Brain microvascular endothelial cell (primary cell): ENCODE results near the gene ATOSB.

Source experiments
- DNase-seq: peaks from one replicate; pipeline ENCODE4 v3.0.0-alpha.2; 2020
- H3K27ac ChIP-seq: fragments of 250-450 bp; sonication (Bioruptor Pico); 2 replicates; pipeline ENCODE4 v1.5.1; 2020; ENCODE audit warnings: mild to moderate bottlenecking, moderate library complexity
- H3K27me3 ChIP-seq: fragments of 250-450 bp; sonication (Bioruptor Pico); replicated peaks from 2 replicates; pipeline ENCODE4 v1.5.1; 2020; ENCODE audit warnings: mild to moderate bottlenecking
- H3K36me3 ChIP-seq: fragments of 250-450 bp; sonication (Bioruptor Pico); replicated peaks from 2 replicates; pipeline ENCODE4 v1.5.1; 2020; ENCODE audit warnings: mild to moderate bottlenecking
- H3K4me3 ChIP-seq: 2 replicates; pipeline ENCODE4 v1.5.1; 2011; ENCODE audit warnings: low read depth, mild to moderate bottlenecking, control low read depth, low read length, moderate library complexity
- in situ Hi-C: cut with HindIII; loops from 2 replicates; pipeline ENCODE4 v1.10.0; 2017; ENCODE audit warnings: low sequenced_read_pairs, low pct_ligation_motif_present
- TF ChIP-seq, protein P1 (sequence below): IDR thresholded peaks from 2 replicates; pipeline ENCODE4 v1.5.1; 2011; ENCODE audit warnings: low read depth, mild to moderate bottlenecking, moderate library complexity, low read length, control low read depth, inconsistent platforms; ENCODE audit errors: missing control alignments

ATOSB gene

DNA sequence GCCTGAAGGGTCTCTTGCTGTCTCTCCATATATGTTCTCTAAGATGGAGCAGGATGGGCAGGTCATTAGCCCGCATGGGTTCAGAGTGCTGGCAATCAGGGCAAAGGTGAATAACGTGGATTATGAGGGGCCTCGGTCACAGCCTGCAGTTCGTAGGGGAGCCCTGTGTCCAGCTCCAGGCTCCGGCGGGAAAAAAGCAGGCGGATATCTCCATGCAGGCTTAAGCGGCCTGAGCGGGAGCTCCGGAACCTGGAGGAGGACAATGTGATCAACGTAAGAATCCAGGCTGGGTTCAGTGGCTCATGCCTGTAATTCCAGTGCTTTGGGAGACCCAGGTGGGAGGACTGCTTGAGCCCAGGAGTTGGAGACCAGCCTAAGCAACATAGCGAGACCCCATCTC, 10.5 kb downstream of the ATOSB start:
- Histone ChIP-seq H3K4me3 (no peak overlapping the region), H3K27ac (no peak overlapping the region), H3K27me3 (no peaks in the 10 kb centered on the region), H3K36me3 (peaks cover 56% of the 10 kb centered on the region)
- DNase-seq: no peak
- TF ChIP-seq, protein P1, sequence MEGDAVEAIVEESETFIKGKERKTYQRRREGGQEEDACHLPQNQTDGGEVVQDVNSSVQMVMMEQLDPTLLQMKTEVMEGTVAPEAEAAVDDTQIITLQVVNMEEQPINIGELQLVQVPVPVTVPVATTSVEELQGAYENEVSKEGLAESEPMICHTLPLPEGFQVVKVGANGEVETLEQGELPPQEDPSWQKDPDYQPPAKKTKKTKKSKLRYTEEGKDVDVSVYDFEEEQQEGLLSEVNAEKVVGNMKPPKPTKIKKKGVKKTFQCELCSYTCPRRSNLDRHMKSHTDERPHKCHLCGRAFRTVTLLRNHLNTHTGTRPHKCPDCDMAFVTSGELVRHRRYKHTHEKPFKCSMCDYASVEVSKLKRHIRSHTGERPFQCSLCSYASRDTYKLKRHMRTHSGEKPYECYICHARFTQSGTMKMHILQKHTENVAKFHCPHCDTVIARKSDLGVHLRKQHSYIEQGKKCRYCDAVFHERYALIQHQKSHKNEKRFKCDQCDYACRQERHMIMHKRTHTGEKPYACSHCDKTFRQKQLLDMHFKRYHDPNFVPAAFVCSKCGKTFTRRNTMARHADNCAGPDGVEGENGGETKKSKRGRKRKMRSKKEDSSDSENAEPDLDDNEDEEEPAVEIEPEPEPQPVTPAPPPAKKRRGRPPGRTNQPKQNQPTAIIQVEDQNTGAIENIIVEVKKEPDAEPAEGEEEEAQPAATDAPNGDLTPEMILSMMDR: no peak
- in situ Hi-C loops: no loop called here

DNA sequence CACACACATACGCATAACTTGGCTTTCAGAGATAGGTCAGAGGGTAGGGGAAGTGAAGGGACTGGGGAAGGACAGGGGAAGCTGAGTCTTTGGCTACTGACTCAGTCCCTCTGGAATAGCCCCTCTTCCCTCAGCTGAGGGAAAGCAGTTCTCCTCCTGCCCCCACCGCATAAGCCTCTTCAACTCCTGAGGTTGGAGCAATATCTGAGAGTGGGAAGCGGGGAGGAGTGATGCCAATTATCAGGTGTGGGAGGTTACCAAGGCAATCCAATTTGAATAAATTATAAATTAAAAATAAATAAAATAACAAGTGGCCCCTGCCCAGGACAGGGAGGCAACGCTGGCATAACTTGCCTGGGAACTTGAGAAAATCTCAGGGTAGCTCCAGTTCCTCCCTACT, 11.1 kb downstream of the ATOSB start:
- no peak overlapping the region for H3K4me3 ChIP-seq
- H3K36me3 ChIP-seq: peaks cover 60% of the 10 kb centered on the region
- no peak for DNase-seq
- H3K27ac ChIP-seq: no peak overlapping the region
- TF ChIP-seq, protein P1: no peak
- no peaks in the 10 kb centered on the region for H3K27me3 ChIP-seq
- in situ Hi-C loops: no loop called here

DNA sequence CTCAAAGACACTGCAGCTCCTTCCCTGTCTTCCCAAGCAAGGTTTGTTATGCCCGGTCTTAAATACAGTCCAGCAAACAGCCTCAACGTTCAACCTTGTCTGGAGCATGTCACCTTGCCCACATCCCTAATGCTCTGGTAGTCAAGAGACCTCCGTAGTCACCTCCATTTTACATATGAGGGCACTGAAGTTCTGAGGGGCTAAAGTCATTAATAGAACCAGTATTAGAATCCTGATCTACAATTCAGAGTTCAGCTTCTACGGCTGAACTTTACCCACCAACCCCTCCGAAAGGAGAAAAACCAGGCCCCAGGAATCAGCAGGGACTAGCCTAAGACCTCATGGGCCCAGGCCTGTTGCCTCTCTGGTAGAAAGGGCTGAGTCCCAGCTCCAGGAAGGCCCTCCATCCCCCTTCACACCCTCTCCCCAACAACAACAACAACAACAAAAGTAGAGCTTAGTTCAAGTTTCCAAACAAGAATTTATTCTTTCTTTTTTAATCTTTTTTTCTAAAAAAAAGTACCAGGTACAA, 11.9 kb downstream of the ATOSB start:
- TF ChIP-seq, protein P1: no peak
- in situ Hi-C loops: no loop called here
- H3K4me3 ChIP-seq: peak overlapping the region; percentile 86
- DNase-seq: no peak
- peak overlapping the region; percentile 96 for H3K27ac ChIP-seq
- H3K27me3 ChIP-seq: no peaks in the 10 kb centered on the region
- H3K36me3 ChIP-seq: peaks cover 59% of the 10 kb centered on the region

DNA sequence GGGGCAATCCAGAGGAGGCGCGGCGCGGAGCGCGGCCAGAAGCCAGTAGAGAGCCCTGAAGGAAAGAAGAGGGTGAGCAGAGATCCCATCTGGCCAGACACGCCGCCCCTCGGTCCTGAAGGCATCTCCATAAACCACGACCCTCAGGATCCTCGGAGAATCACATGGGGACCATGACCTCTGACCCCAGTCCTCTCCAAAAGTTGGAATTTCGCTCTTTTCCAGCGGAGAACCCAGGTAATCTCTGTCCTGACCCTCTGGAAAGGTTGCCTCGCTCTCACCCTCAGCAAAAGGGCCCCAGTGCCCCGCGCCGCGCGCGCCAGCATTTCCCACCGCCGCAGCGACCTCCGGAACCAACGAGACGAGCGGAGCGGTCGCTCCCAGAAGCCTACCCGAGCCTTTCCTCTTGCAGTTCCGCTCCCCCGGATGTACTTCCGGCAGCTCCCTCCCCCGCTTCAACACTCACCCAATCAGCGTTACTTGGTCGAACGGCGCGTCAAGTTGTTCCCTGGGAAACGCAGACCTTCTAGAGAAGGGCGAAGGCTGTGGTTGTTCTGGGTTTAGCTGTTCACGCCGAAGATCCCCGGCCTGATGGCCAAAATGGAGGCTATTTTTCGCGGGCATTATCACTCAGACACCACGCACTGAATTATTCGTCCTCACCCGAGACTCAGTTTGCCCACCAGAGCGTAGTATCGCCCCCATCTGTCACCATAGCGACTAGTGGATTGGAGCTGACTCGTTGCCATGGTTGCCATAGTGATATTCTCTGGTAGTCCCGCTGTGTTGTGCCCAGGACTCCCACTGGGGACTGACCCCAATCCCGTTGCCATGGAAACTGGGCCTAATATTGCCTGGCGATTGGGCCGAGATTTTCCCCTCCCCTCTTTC, 12.6 kb downstream of the ATOSB start, which contains the start of gene STOML2:
TSS of gene STOML2 (minus strand) at position 363 of the 891 bp plus-strand sequence. CDS start at position 326, 37 bp downstream.
- Histone ChIP-seq H3K27ac (peak within 1 kb of the TSS; percentile 96), H3K36me3 (peaks cover 52% of the 10 kb centered on the region), H3K4me3 (peak within 1 kb of the TSS; percentile 86), H3K27me3 (no peaks in the 10 kb centered on the region)
- DNase-seq: peak; percentile 96
- in situ Hi-C loops: no loop called here
- TF ChIP-seq, protein P1: no peak

DNA sequence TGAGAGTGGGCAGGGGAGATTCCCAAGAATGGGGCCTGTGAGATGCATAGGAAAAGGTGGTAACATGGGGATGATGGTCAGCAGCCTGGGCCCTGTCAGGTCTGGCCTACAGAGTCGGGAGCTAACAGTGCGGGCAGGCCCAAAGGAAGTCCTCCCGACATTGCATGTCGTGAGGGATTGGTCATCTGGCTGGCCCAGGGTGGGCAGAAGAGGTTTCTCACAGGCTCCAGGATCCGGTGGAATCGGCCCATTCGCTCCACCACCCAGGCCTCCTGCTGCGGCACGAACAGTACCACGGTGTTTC, 13.2 kb downstream of the ATOSB start:
- peak; percentile 6 for DNase-seq
- Histone ChIP-seq H3K27me3 (no peaks in the 10 kb centered on the region), H3K4me3 (peak overlapping the region; percentile 86), H3K27ac (peak overlapping the region; percentile 96), H3K36me3 (peaks cover 49% of the 10 kb centered on the region)
- TF ChIP-seq, protein P1: no peak
- in situ Hi-C loops: no loop called here
